ENCODE measurements around the gene ZHX3.
A peak's percentile ranks its signal among the peaks of the same experiment; 100 is the strongest.

The ZHX3 gene

GRCh38 chr20:41353530-41353929 is 36.0 kb upstream of the ZHX3 start:
- DNase-seq (ENCODE audit: low read depth, low spot score), result no peak

- DNase-seq (ENCODE audit: low read depth, low spot score), result no peak
Measured at GRCh38 chr20:41352666-41353065, 35.1 kb upstream of the ZHX3 start.

DNA sequence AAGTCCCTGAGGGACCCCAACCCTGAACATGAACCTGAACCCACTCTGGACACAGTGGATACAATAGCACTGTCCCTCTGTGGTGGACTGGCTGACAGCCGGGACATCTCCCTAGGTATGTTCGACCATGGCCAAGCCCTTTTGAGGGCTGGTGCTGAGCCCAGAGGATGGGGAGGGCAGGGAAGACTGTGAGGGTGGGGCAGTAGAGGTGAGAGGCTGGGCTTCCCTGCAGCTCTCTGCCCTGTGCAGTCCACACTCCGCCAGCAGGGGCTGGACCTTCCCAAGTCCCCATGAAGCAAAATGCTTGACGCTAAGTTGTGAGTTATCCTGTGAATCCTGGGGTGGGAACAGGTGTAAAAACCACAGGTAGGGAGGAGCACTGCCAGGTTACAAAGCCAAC is 34.6 kb upstream of the ZHX3 start:
- no peak for DNase-seq (ENCODE audit: low read depth, low spot score)

DNA sequence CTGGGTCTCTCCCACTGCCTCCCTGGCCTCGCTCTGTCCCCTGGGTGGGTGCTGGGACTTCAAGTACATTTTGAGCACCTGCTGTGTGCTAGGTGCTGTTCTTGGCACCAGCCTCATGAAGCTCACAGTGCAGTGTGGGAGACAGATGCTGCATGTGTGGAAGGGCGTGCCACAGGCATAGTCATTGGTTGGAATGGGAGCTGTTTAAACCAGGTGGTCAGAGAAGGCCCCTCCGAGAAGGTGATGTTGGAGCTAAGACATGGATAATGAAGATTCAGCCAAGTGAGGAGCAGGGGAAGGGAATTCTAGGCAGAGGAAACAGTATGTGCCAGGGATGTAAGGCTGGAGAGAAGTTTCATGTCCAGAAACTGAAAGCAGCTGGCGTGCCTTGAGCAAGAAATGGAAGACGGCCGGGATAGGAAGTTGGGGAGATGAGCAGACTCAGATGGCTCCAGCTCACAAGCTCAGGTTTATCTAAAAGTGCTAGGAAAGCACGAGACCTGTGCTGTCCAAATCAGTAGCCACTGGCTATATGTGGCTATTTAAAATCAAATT is 33.0 kb upstream of the ZHX3 start:
- DNase-seq (ENCODE audit: low read depth, low spot score), result no peak

GRCh38 chr20:41349943-41350342 is 32.4 kb upstream of the ZHX3 start:
- DNase-seq (ENCODE audit: low read depth, low spot score), result no peak

DNA sequence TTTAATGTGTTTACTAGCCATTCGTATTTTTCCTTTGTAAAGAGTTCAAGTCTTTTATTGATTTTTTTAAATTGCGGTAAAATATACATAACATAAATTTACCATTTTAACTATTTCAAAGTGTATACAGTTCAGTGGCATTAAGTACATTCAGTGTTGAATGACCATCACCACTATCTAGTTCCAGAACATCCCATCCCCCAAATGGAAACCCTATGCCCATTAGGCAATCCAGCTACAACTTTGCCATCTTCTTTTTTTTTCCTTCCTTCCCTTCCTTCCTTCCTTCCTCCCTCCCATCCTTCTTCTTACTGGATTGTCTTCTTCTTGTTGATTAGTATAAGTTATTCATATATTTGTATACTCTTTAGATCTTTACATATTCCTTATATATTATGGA is 31.7 kb upstream of the ZHX3 start:
- DNase-seq (ENCODE audit: low read depth, low spot score), result no peak

- DNase-seq (ENCODE audit: low read depth, low spot score), result no peak
Measured at GRCh38 chr20:41348430-41349172, 31.1 kb upstream of the ZHX3 start.

GRCh38 chr20:41347523-41348429 is 30.2 kb upstream of the ZHX3 start:
- no peak for DNase-seq (ENCODE audit: low read depth, low spot score)

DNA sequence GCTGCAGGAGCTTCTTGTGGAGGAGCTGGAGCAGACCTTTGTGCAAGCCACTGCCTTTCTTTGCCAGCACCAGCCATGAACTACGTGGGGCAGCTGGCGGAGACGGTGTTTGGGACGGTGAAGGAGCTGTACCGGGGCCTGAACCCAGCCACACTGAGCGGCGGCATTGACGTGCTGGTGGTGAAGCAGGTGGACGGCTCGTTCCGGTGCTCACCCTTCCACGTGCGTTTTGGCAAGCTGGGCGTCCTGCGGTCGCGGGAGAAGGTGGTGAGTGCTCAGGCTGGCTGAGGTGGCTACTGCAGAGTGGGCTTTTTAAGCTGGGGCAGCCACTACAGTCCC is 28.2 kb upstream of the ZHX3 start:
- DNase-seq (ENCODE audit: low read depth, low spot score), result no peak

- DNase-seq (ENCODE audit: low read depth, low spot score), result no peak
Measured at GRCh38 chr20:41344938-41345728, 27.6 kb upstream of the ZHX3 start.

DNA sequence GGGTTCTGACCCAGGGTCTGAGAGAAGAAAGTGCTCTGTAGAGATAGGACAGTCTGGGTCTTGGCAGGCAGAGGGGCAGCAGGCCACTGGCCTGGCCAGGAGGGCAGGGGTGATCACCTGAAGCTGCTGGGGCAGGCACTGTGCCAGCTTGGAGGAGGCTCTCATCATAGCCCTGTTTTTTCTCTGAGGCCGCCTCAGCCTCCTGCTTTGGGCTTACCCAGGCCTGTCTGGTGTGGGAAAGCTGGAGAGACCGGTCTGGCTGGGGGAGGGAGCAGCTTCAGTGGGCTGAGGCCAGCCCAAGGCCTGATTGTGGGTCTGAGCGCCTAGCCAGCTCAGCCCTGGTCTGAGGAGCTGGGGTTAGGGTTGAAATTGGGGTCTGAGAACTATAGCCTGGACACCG is 26.9 kb upstream of the ZHX3 start:
- DNase-seq (ENCODE audit: low read depth, low spot score), result no peak

- no peak for DNase-seq (ENCODE audit: low read depth, low spot score)
Measured at GRCh38 chr20:41342474-41343464, 25.2 kb upstream of the ZHX3 start.

DNA sequence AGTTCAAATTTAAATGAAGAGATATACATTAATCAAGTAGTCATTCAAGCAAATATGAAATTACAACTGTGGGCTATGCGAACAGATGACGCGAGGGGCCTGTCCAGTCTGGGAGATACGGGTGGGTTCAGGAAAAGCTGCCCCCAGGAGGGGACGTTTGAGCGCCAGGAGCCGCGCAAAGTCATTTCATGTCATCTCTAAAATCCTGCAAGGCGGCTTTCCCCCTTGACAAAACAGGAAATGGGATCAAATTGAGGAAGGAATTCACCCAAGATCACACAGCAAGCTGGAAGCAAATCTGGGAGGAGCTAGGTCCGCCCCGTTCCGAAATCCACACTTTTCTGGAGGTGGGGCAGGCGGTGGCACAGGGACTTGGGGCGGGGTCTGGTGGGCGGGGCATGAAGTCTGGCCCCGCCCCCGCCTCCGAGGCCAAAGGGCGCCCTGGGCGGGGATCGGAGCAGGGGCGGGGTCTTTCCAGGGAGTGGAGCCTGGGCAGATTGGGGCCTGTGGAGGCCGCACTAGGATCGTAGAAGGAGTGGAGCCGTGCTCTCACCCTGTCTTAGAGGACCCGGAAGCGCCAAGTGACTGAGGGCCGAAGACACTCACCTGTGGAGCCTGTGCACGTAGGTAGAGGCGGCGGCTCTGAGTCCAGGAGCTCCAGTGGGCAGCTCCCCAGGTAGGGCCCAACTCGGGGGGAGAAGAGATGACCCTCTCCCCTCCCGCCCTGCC is 23.0 kb upstream of the ZHX3 start, which contains the start of gene LPIN3:
Gene LPIN3, plus strand, starts transcription at position 495 of the 729 bp plus-strand sequence. CDS start 4,983 bp downstream, outside the sequence.
- DNase-seq (ENCODE audit: low read depth, low spot score), result peak; percentile 46

DNA sequence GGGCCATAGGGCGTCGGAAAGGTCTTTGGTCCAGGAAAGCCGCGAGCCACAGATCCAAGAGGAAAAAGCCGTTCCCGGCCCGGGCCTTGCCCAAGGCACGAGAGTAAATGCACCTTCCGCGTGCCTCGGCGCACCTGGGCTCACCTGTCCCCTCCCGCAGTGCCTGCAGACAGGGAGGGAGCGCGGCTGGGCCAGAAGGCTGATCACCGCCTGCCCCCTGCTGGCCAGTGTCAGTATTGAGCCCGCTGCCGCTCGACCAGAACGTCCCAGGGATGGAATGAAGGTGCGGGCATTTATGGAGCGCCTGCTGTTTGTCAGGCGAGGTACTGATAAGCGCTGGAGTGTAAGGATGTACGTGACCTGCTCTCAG is 22.4 kb upstream of the ZHX3 start:
- DNase-seq (ENCODE audit: low read depth, low spot score), result no peak

- DNase-seq (ENCODE audit: low read depth, low spot score), result no peak
Measured at GRCh38 chr20:41336711-41337492, 19.4 kb upstream of the ZHX3 start.

DNA sequence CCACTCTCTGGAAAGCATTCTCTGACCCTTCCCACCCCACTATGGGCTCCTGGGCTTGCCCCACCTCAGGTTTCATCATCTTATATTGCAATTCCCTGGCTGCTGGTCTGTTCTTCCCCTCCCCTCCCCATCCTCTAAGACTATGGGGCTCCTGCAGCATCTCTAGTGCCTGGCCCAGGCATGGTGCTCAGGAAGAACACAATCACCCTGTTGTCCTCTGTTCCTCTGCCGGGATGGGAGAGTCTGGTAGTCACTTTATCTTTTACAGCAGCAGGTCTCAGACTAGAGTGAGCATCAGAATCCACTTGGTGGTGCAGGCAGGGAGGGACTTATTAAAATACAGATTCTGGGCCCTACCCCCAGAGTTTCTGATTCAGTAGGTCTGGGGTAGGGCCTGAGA is 18.1 kb upstream of the ZHX3 start:
- no peak for DNase-seq (ENCODE audit: low read depth, low spot score)

DNA sequence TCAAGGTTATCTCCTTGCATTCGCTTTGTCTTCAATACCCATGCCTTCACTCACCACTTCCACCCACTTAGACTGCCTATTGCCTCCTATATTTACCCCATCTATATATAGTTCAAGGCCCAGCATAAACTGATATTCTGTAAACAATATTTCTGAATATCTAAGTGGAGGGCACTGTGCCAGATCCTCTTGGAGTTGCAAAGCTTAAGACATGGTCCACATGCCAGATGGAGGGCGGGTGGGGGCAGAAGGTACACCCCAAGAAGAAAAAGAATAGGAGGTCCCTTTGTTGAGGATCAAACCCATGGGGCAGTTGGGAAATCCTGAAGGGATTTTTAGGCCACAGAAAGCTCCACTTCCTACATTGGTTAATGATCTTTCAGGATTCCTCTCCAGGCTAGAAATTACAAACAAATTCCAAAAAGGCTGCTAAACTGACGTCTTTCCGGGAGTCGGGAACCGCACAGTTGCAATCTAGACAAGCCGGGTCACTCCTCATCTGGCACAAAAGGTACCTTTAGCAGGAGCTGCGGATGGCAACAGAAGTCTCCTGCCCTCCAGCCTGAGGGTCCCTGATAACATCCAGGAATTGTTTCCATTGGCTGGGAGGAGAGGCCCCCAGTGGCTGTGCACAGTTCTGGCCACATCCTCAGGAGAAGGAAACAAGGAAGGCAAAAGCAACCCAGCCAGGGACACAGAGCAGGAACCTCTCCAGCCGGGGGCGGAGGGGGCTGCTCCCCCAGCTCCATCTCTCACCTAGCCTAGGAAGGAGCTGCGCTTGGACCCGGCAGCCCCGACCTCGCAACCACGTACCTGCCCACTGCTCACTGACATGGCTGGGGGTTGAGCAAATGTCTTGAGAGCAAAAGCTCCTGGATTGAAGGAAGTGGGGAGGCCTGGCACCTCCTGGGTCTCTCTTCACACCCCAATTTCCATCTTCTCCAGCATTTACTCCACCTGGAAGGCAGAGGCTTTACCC is 17.2 kb upstream of the ZHX3 start:
- DNase-seq (ENCODE audit: low read depth, low spot score), result no peak

DNA sequence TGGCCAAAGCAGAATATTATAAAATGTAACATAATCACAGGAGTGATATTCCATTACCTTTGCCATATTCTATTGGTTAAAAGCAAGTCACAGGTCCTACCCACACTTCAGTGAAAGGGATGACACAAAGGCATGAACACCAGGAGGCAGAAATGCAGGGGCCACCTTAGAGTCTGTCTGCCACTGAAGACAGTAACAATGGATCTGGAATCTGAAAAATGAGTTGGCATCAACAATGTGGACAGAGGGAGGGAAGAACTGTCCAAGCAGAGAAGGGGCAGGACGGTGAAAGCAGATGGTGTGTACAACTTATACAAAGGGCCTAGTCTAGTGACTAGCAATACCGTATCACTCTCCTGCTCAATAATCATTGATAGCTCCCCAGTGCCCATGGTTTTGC is 16.5 kb upstream of the ZHX3 start:
- no peak for DNase-seq (ENCODE audit: low read depth, low spot score)
